Lower leg skin (tissue), 4 donors: ENCODE measurements around the gene GHRL. TPM values are rescaled to one million over a fixed set of nuclear protein-coding genes. Genes with fewer than 3 reads are reported as not detected.
"Not testable (repeated sequence)": the region's sequence is repeated elsewhere in the genome, so short reads cannot be mapped to it uniquely, and the experiment has no call there.

Experiments used
- DNase-seq, 2 donors: peaks; one replicate each; pipeline ENCODE4 v3.0.0-alpha.2; 2019; ENCODE audit warnings: low spot score in 2 of 2
- H3K4me3 ChIP-seq: fragments of 200-600 bp; sonication (generic); 2 replicates; pipeline ENCODE4 v1.5.1; 2017; ENCODE audit warnings: mild to moderate bottlenecking, low read depth; ENCODE audit not compliant: poor library complexity, severe bottlenecking
- CTCF ChIP-seq, 3 donors: fragments of 450-650 bp; IDR thresholded peaks; one replicate each; pipeline ENCODE4 v1.5.1; 2016; ENCODE audit warnings: antibody characterized with exemption in 3 of 3, mild to moderate bottlenecking in 3 of 3, moderate library complexity in 2 of 3
- POLR2A ChIP-seq, 2 donors: fragments of 450-650 bp; IDR thresholded peaks; one replicate each; pipeline ENCODE4 v1.6.1; 2016 to 2017; ENCODE audit warnings: antibody characterized with exemption in 2 of 2, mild to moderate bottlenecking in 1 of 2, moderate library complexity in 1 of 2
- WGBS, 2 donors: methylation state at CpG; one replicate each; pipeline ENCODE4 v1.1.5; 2018; 5-methylcytosine and 5-hydroxymethylcytosine counted together
- intact Hi-C: fragments of 100-400 bp; cut with DNase I; formaldehyde crosslinking; loops from one replicate; pipeline ENCODE4 v1.15.0; 2023; ENCODE audit warnings: low total_unique reads
- total RNA-seq, 4 donors: library from RNA; depleted of rRNA; stranded (reverse); fragments of >200 nt; gene quantifications; one replicate each; pipeline ENCODE4 v1.1.0, GENCODE V29; 2016

Gene GHRL
- total RNA-seq, 4 donors from 2014 or later: not detected

- 91 to 93% methylated on average over 5 of the region's 5 CpGs for WGBS, 2 donors
- no peak overlapping the region for H3K4me3 ChIP-seq
- DNase-seq: peak in 1 of 2 donors; percentile 15
- no peak for TF ChIP-seq POLR2A (IDR thresholded peaks at IDR 0.05)
- intact Hi-C loops: no loop called here
Measured at GRCh38 chr3:10268930-10269329, 23.8 kb downstream of the GHRL start.

- intact Hi-C loops: no loop called here
Measured at GRCh38 chr3:10268116-10268515, 24.6 kb downstream of the GHRL start.

GRCh38 chr3:10266936-10267335 lies 25.8 kb downstream of the GHRL start:
- H3K4me3 ChIP-seq, intact Hi-C loops: not testable (repeated sequence)
- 70 to 80% methylated on average over 7 of the region's 7 CpGs for WGBS, 2 donors
- peak in 1 of 2 donors; percentile 68 for DNase-seq

More at GRCh38 chr3:10268116-10268515, 24.6 kb downstream of the GHRL start:
- H3K4me3 ChIP-seq: no peak overlapping the region
- DNase-seq: no peak
- TF ChIP-seq CTCF (IDR thresholded peaks at IDR 0.05) (no peak), POLR2A (IDR thresholded peaks at IDR 0.05) (no peak)

GRCh38 chr3:10265833-10266232 lies 26.9 kb downstream of the GHRL start:
- intact Hi-C loops: no loop called here
- H3K4me3 ChIP-seq: no peak overlapping the region
- TF ChIP-seq POLR2A (IDR thresholded peaks at IDR 0.05): no peak
- DNase-seq: no peak
- WGBS, 2 donors: 94 to 99% methylated on average over 2 of the region's 2 CpGs

GRCh38 chr3:10263646-10264363 lies 28.9 kb downstream of the GHRL start:
- H3K4me3 ChIP-seq: no peak overlapping the region
- peak in 1 of 2 donors; percentile 81 for DNase-seq
- intact Hi-C loops: no loop called here
- WGBS, 2 donors: 52 to 55% methylated on average over 12 of the region's 12 CpGs
- TF ChIP-seq CTCF (IDR thresholded peaks at IDR 0.05): no peak
- TF ChIP-seq POLR2A (IDR thresholded peaks at IDR 0.05): no peak

GRCh38 chr3:10262027-10262426 lies 30.7 kb downstream of the GHRL start:
- no peak for TF ChIP-seq POLR2A (IDR thresholded peaks at IDR 0.05)
- TF ChIP-seq CTCF (IDR thresholded peaks at IDR 0.05): no peak
- intact Hi-C loops: no loop called here
- WGBS, 2 donors: 78% methylated on average over 4 of the region's 4 CpGs
- DNase-seq: peak in 1 of 2 donors; percentile 36
- no peak overlapping the region for H3K4me3 ChIP-seq

GRCh38 chr3:10260211-10260701 lies 32.5 kb downstream of the GHRL start:
- no peak overlapping the region for H3K4me3 ChIP-seq
- TF ChIP-seq CTCF (IDR thresholded peaks at IDR 0.05) (no peak), POLR2A (IDR thresholded peaks at IDR 0.05) (no peak)
- no peak for DNase-seq
- WGBS, 2 donors: 83 to 88% methylated on average over 6 of the region's 6 CpGs
- intact Hi-C loops: no loop called here
